Parathyroid adenoma (tissue), 2 donors: ENCODE data around the gene PLA2G4C.

ENCODE experiments used
- H2AFZ ChIP-seq: fragments of 300-600 bp; sonication (generic); one replicate; pipeline ENCODE4 v1.7.0; 2017; ENCODE audit warnings: antibody characterized with exemption, mild to moderate bottlenecking
- H3K27ac ChIP-seq: fragments of 300-600 bp; sonication (generic); one replicate; pipeline ENCODE4 v1.7.0; 2017
- H3K27me3 ChIP-seq: fragments of 300-600 bp; sonication (generic); one replicate; pipeline ENCODE4 v1.7.0; 2017; ENCODE audit warnings: low read length; ENCODE audit not compliant: control insufficient read depth, insufficient read depth
- H3K36me3 ChIP-seq: fragments of 300-600 bp; sonication (generic); one replicate; pipeline ENCODE4 v1.7.0; 2017; ENCODE audit warnings: low read length; ENCODE audit not compliant: control insufficient read depth, insufficient read depth
- H3K4me1 ChIP-seq: fragments of 300-600 bp; sonication (generic); one replicate; pipeline ENCODE4 v1.7.0; 2017; ENCODE audit warnings: control low read depth
- H3K4me2 ChIP-seq: fragments of 300-600 bp; sonication (generic); one replicate; pipeline ENCODE4 v1.7.0; 2017; ENCODE audit warnings: low read length
- H3K4me3 ChIP-seq: fragments of 300-600 bp; sonication (generic); one replicate; pipeline ENCODE4 v1.7.0; 2017; ENCODE audit warnings: low read depth, low read length
- H3K79me2 ChIP-seq: fragments of 300-600 bp; sonication (generic); one replicate; pipeline ENCODE4 v1.7.0; 2017; ENCODE audit warnings: control low read depth
- H3K9ac ChIP-seq: fragments of 300-600 bp; sonication (generic); one replicate; pipeline ENCODE4 v1.7.0; 2017; ENCODE audit warnings: mild to moderate bottlenecking
- H3K9me3 ChIP-seq: fragments of 300-600 bp; sonication (generic); one replicate; pipeline ENCODE4 v1.7.0; 2017; ENCODE audit warnings: low read length; ENCODE audit not compliant: control insufficient read depth
- CTCF ChIP-seq: fragments of 300-600 bp; sonication (generic); IDR thresholded peaks from one replicate; pipeline ENCODE4 v1.7.0; 2017; ENCODE audit warnings: antibody characterized with exemption, mild to moderate bottlenecking
- donor health status: primary hyperparathyroidism.

Gene PLA2G4C

GRCh38 chr19:48148576-48148975, 38.0 kb upstream of the PLA2G4C start:
- TF ChIP-seq CTCF = no peak
- no peaks in the 10 kb centered on the region for H3K9me3 ChIP-seq
- no peak overlapping the region for H3K4me2 ChIP-seq
- no peak overlapping the region for H3K27ac ChIP-seq
- H3K27me3 ChIP-seq = no peaks in the 10 kb centered on the region
- no peaks in the 10 kb centered on the region for H3K36me3 ChIP-seq
- no peaks in the 10 kb centered on the region for H3K4me1 ChIP-seq
- no peak overlapping the region for H3K9ac ChIP-seq
- no peak overlapping the region for H3K4me3 ChIP-seq
- H2AFZ ChIP-seq = no peak overlapping the region
- H3K79me2 ChIP-seq = no peaks in the 10 kb centered on the region

GRCh38 chr19:48147597-48148175, 37.1 kb upstream of the PLA2G4C start:
- TF ChIP-seq CTCF = no peak
- Histone ChIP-seq H3K9ac (no peak overlapping the region), H3K79me2 (no peaks in the 10 kb centered on the region), H3K4me2 (no peak overlapping the region), H3K27me3 (no peaks in the 10 kb centered on the region), H2AFZ (no peak overlapping the region), H3K4me1 (no peaks in the 10 kb centered on the region), H3K36me3 (no peaks in the 10 kb centered on the region), H3K9me3 (no peaks in the 10 kb centered on the region), H3K27ac (no peak overlapping the region), H3K4me3 (no peak overlapping the region)

- H3K79me2 ChIP-seq = no peaks in the 10 kb centered on the region
- H3K27ac ChIP-seq = no peak overlapping the region
- H3K4me3 ChIP-seq = no peak overlapping the region
- H3K4me1 ChIP-seq = no peaks in the 10 kb centered on the region
- no peaks in the 10 kb centered on the region for H3K27me3 ChIP-seq
- H3K9ac ChIP-seq = no peak overlapping the region
- H3K9me3 ChIP-seq = no peaks in the 10 kb centered on the region
- no peak for TF ChIP-seq CTCF
- no peak overlapping the region for H2AFZ ChIP-seq
- no peaks in the 10 kb centered on the region for H3K36me3 ChIP-seq
- H3K4me2 ChIP-seq = no peak overlapping the region
These were observed 28.4 kb upstream of the PLA2G4C start for GRCh38 chr19:48139053-48139452.

- Histone ChIP-seq H3K27ac (no peak overlapping the region), H3K9ac (no peak overlapping the region), H3K79me2 (no peaks in the 10 kb centered on the region), H3K4me3 (no peak overlapping the region), H3K36me3 (no peaks in the 10 kb centered on the region), H3K27me3 (no peaks in the 10 kb centered on the region), H2AFZ (no peak overlapping the region), H3K9me3 (no peaks in the 10 kb centered on the region), H3K4me2 (no peak overlapping the region), H3K4me1 (no peaks in the 10 kb centered on the region)
- no peak for TF ChIP-seq CTCF
These were observed 26.8 kb upstream of the PLA2G4C start for GRCh38 chr19:48137411-48137810.

- TF ChIP-seq CTCF = no peak
- no peaks in the 10 kb centered on the region for H3K36me3 ChIP-seq
- H3K27me3 ChIP-seq = no peaks in the 10 kb centered on the region
- no peak overlapping the region for H3K4me3 ChIP-seq
- no peak overlapping the region for H2AFZ ChIP-seq
- no peaks in the 10 kb centered on the region for H3K9me3 ChIP-seq
- H3K79me2 ChIP-seq = no peaks in the 10 kb centered on the region
- no peak overlapping the region for H3K27ac ChIP-seq
- H3K9ac ChIP-seq = no peak overlapping the region
- H3K4me2 ChIP-seq = no peak overlapping the region
- no peaks in the 10 kb centered on the region for H3K4me1 ChIP-seq
These were observed 25.9 kb upstream of the PLA2G4C start for GRCh38 chr19:48136547-48136946.
